CD14-positive monocyte (primary cell): Measurements from ENCODE around the gene ASTN1. TPM values are rescaled to one million over a fixed set of nuclear protein-coding genes. Genes with fewer than 3 reads are reported as not detected.

Experiments
- DNase-seq, 3 donors: peaks; one replicate each; pipeline ENCODE4 v3.0.0-alpha.2; 2011 to 2022
- H2AFZ ChIP-seq: 2 replicates; pipeline ENCODE4 v1.6.0; 2012; ENCODE audit warnings: mild to moderate bottlenecking, low read depth, low read length, inconsistent platforms; ENCODE audit not compliant: insufficient read depth, poor library complexity, severe bottlenecking
- H3K27ac ChIP-seq, 2 donors: 1 replicate in 1 of 2; 2 replicates in 1 of 2; pipeline ENCODE4 v1.5.1; 2012 to 2013; ENCODE audit warnings: low read length in 2 of 2, control low read depth in 1 of 2, inconsistent platforms in 1 of 2, low read depth in 1 of 2, mild to moderate bottlenecking in 1 of 2
- H3K27me3 ChIP-seq, 2 donors: one replicate each; pipeline versions ENCODE4 v1.6.0 to v1.6.1; 2011 to 2013; ENCODE audit warnings: low read length in 2 of 2; ENCODE audit not compliant: control insufficient read depth in 2 of 2, insufficient read depth in 2 of 2
- H3K36me3 ChIP-seq, 2 donors: replicated peaks in 1 of 2; 1 replicate in 1 of 2; 2 replicates in 1 of 2; pipeline versions ENCODE4 v1.5.1 to v1.6.1; 2012 to 2013; ENCODE audit warnings: low read length in 2 of 2, control low read depth in 1 of 2, inconsistent platforms in 1 of 2, mild to moderate bottlenecking in 1 of 2; ENCODE audit not compliant: insufficient read depth in 2 of 2, control insufficient read depth in 1 of 2
- H3K4me1 ChIP-seq, 2 donors: 1 replicate in 1 of 2; 2 replicates in 1 of 2; pipeline versions ENCODE4 v1.5.1 to v1.6.1; 2012 to 2013; ENCODE audit warnings: low read length in 2 of 2, control low read depth in 1 of 2, inconsistent platforms in 1 of 2, mild to moderate bottlenecking in 1 of 2, moderate library complexity in 1 of 2; ENCODE audit not compliant: insufficient read depth in 2 of 2, control insufficient read depth in 1 of 2
- H3K4me2 ChIP-seq: replicated peaks from 2 replicates; pipeline ENCODE3; 2012; ENCODE audit warnings: low read length, moderate library complexity, mild to moderate bottlenecking; ENCODE audit not compliant: poor library complexity, severe bottlenecking; ENCODE audit errors: extremely low read depth
- H3K4me3 ChIP-seq, 3 experiments: fragments of 200-600 bp in 1 of 3; sonication (generic) in 1 of 3; replicated peaks in 1 of 3; 1 replicate in 2 of 3; 2 replicates in 1 of 3; pipeline ENCODE4 v1.5.1; 2011 to 2013; ENCODE audit warnings: low read length in 3 of 3, mild to moderate bottlenecking in 3 of 3, control low read depth in 2 of 3, low read depth in 2 of 3, inconsistent platforms in 1 of 3, moderate library complexity in 1 of 3
- H3K79me2 ChIP-seq: 2 replicates; pipeline ENCODE4 v1.6.0; 2012; ENCODE audit warnings: mild to moderate bottlenecking, control low read depth, inconsistent platforms, low read length, moderate library complexity; ENCODE audit not compliant: insufficient read depth
- H3K9ac ChIP-seq: 2 replicates; pipeline ENCODE4 v1.6.0; 2017; ENCODE audit warnings: low read length, mild to moderate bottlenecking; ENCODE audit not compliant: insufficient read depth, poor library complexity, severe bottlenecking
- H3K9me3 ChIP-seq, 2 donors: replicated peaks in 1 of 2; 1 replicate in 1 of 2; 2 replicates in 1 of 2; pipeline versions ENCODE4 v1.5.1 to v1.6.1; 2012 to 2013; ENCODE audit warnings: low read length in 2 of 2, control low read depth in 1 of 2; ENCODE audit not compliant: control insufficient read depth in 1 of 2, insufficient read depth in 1 of 2
- H4K20me1 ChIP-seq: 2 replicates; pipeline ENCODE4 v1.6.0; 2012; ENCODE audit warnings: mild to moderate bottlenecking, low read length, control low read depth, moderate library complexity; ENCODE audit not compliant: insufficient read depth
- H3K27ac Mint-ChIP-seq, 7 donors: one replicate each; pipeline ENCODE4 v1.8.0; 2020; ENCODE audit warnings: mild to moderate bottlenecking in 7 of 7, mixed read lengths in 7 of 7, moderate library complexity in 6 of 7, inconsistent platforms in 2 of 7
- H3K27me3 Mint-ChIP-seq, 3 donors: one replicate each; pipeline ENCODE4 v1.8.0; 2021 to 2022; ENCODE audit warnings: low read depth in 3 of 3, mild to moderate bottlenecking in 3 of 3, mixed read lengths in 3 of 3, moderate library complexity in 3 of 3, inconsistent platforms in 1 of 3
- H3K36me3 Mint-ChIP-seq, 2 donors: one replicate each; pipeline ENCODE4 v1.8.0; 2020; ENCODE audit warnings: mixed read lengths in 2 of 2, inconsistent platforms in 1 of 2, mild to moderate bottlenecking in 1 of 2
- H3K4me1 Mint-ChIP-seq: one replicate; pipeline ENCODE4 v1.8.0; 2020; ENCODE audit warnings: mild to moderate bottlenecking, mixed read lengths
- H3K4me3 Mint-ChIP-seq, 2 donors: one replicate each; pipeline ENCODE4 v1.8.0; 2020; ENCODE audit warnings: mild to moderate bottlenecking in 2 of 2, mixed read lengths in 2 of 2, moderate library complexity in 1 of 2
- H3K9me3 Mint-ChIP-seq, 7 donors: one replicate each; pipeline ENCODE4 v1.8.0; 2020 to 2022; ENCODE audit warnings: mixed read lengths in 7 of 7, mild to moderate bottlenecking in 6 of 7, moderate library complexity in 6 of 7, inconsistent platforms in 2 of 7
- WGBS: methylation state at CpG from one replicate; pipeline ENCODE4 v1.1.5; 2013; ENCODE audit warnings: missing lambda C conversion rate; ENCODE audit not compliant: insufficient coverage; 5-methylcytosine and 5-hydroxymethylcytosine counted together
- intact Hi-C, 2 donors: fragments of 100-400 bp; cut with micrococcal nuclease; formaldehyde crosslinking; loops; one replicate each; pipeline versions ENCODE4 v1.15.0 to v1.15.1; 2023
- polyA plus RNA-seq, 3 donors: library from polyadenylated mRNA; depleted of rRNA in 1 of 3; unstranded in 2 of 3; stranded (reverse) in 1 of 3; fragments of 300-500 nt in 2 of 3; fragments of >200 nt in 1 of 3; fragmentation: Illumina TruSeq in 2 of 3; gene quantifications; 1 replicate in 2 of 3; 2 replicates in 1 of 3; pipeline ENCODE4 v1.2.3, GENCODE V29; 2012 to 2021
- TF ChIP-seq, protein P1 (sequence below): fragments of 200-600 bp; IDR thresholded peaks from one replicate; pipeline ENCODE4 v1.8.0; 2022; ENCODE audit warnings: antibody characterized with exemption, mild to moderate bottlenecking

Gene ASTN1
- polyA plus RNA-seq, 3 donors, result not detected

DNA sequence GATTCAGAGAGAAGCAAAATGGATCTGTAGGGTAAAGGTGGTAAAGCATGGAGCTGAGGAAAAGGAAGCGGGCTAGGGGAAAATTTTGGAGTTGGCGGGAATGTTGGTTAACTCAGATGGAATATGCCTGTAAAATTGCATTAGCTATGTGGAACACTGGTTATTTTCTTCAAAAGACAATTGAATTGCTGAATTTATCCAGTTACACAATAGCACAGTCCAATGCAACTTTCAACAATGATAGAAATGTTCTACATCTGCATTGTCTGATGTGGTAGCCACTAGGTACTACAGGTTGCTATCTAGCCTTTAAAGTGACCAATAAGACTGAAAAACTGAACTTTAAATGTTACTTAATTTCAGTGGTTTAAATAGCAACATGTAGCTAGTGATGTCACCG is 315.2 kb downstream of the ASTN1 start:
- Histone ChIP-seq H2AFZ (no peak overlapping the region), H3K27ac (no peak overlapping the region), H3K4me2 (no peak overlapping the region), H4K20me1 (no peaks in the 10 kb centered on the region), H3K9ac (no peak overlapping the region), H3K79me2 (no peaks in the 10 kb centered on the region), H3K27me3 (no peaks in the 10 kb centered on the region), H3K9me3 (no peaks in the 10 kb centered on the region), H3K4me3 (no peak overlapping the region), H3K4me1 (no peaks in the 10 kb centered on the region), H3K36me3 (no peaks in the 10 kb centered on the region)
- no peaks in the 10 kb centered on the region for H3K4me1 Mint-ChIP-seq
- 100% methylated on average over 2 of the region's 3 CpGs for WGBS
- intact Hi-C loops, result no loop called here
- TF ChIP-seq, protein P1, sequence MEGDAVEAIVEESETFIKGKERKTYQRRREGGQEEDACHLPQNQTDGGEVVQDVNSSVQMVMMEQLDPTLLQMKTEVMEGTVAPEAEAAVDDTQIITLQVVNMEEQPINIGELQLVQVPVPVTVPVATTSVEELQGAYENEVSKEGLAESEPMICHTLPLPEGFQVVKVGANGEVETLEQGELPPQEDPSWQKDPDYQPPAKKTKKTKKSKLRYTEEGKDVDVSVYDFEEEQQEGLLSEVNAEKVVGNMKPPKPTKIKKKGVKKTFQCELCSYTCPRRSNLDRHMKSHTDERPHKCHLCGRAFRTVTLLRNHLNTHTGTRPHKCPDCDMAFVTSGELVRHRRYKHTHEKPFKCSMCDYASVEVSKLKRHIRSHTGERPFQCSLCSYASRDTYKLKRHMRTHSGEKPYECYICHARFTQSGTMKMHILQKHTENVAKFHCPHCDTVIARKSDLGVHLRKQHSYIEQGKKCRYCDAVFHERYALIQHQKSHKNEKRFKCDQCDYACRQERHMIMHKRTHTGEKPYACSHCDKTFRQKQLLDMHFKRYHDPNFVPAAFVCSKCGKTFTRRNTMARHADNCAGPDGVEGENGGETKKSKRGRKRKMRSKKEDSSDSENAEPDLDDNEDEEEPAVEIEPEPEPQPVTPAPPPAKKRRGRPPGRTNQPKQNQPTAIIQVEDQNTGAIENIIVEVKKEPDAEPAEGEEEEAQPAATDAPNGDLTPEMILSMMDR, result no peak
- no peaks in the 10 kb centered on the region for H3K36me3 Mint-ChIP-seq
- no peak overlapping the region for H3K27ac Mint-ChIP-seq
- peaks cover 0 to 2% (median 0%) of the 10 kb centered on the region in 7 donors for H3K9me3 Mint-ChIP-seq
- H3K27me3 Mint-ChIP-seq, result peaks cover 1 to 5% (median 2%) of the 10 kb centered on the region in 3 donors
- H3K4me3 Mint-ChIP-seq, result no peak overlapping the region
- no peak for DNase-seq

- Histone ChIP-seq H3K27me3 (no peaks in the 10 kb centered on the region), H3K4me1 (no peaks in the 10 kb centered on the region), H3K4me3 (no peak overlapping the region), H3K4me2 (no peak overlapping the region), H3K36me3 (no peaks in the 10 kb centered on the region), H3K79me2 (no peaks in the 10 kb centered on the region), H3K9ac (no peak overlapping the region), H4K20me1 (no peaks in the 10 kb centered on the region), H2AFZ (no peak overlapping the region), H3K9me3 (no peaks in the 10 kb centered on the region), H3K27ac (no peak overlapping the region)
- Mint-ChIP-seq H3K9me3 (no peaks in the 10 kb centered on the region), H3K27ac (no peak overlapping the region), H3K4me1 (no peaks in the 10 kb centered on the region), H3K36me3 (no peaks in the 10 kb centered on the region), H3K4me3 (no peak overlapping the region), H3K27me3 (peaks cover 1 to 4% (median 2%) of the 10 kb centered on the region in 3 donors)
- TF ChIP-seq, protein P1, result no peak
- no peak for DNase-seq
- no CpG with 5 or more reads among the region's 1 CpG for WGBS
- intact Hi-C loops, result no loop called here
Observed at GRCh38 chr1:176847052-176847451, 317.5 kb downstream of the ASTN1 start.
